ENCODE measurements around the gene ERN2. TPM values are rescaled to one million over a fixed set of nuclear protein-coding genes. Genes with fewer than 3 reads are reported as not detected.

The ERN2 gene
- not detected in 2 replicates for polyA plus RNA-seq

DNA sequence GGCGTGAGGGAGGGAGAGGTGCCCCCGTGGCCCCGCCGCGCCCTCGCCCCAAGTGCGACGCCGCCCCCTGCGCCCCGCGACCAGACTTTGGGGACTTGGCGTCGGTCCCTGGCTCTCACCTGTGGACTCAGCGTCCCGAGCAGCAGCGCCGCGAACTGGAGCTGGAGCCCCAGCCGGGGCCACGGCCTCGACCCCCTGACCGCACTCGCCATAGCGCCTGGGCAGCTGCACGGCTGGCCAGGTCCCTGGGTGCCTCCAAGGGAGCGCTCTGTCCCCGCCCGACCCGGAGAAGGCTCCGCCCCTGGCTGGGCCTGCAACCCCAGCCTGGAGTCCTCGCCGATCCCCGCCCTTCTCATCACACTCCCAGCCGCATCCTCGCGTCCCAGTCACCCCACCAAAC lies at the start of gene ERN2:
Gene ERN2 (minus strand): TSS at position 247 of the 400 bp plus-strand sequence. CDS start 35 bp downstream, at position 212.

DNA sequence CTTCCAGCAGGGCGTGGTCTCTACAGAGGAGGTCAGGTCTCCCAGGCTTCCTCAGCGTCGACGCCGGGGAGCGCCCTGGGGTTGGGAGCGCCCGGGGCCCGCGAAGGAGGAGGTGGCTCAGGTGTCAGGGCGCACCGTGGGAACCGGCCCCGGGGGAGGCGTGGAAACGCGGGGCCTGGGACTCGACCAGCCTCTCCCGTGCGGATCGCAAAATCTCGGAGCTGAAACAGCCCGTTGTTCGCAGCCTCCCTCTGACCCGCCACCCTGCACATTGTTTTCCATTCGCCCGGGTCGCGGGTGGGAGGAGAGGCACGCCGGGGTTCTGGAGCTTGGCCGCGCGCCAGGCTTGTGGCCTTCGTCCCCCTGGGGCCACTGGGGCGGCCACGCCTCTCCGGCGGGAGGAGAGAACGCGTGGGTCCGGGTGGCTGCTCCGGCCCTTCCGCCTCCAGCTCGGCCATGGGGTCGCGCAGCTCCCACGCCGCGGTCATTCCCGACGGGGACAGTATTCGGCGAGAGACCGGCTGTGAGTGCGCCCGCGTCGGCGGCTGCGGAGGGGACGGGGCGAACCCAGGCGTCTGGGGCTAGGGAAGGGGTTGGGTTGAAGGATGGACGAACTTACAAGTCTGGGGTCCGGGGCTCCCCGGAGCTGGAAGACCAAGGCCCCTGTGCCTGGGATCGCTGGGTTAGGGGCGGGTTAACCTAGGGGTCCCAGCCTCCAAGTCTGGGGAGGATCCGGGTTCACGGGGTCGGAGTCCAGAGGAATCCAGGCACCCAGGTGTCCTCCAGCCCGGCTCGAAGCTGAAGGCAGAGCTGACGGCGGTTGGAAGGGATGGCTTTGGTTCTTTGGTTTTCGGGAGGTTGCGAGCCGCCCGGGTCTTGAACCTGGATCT lies 41.8 kb upstream of the ERN2 start, which contains the start of gene CHP2:
Gene CHP2 (plus strand): TSS at position 433 of the 890 bp plus-strand sequence. CDS start 24 bp downstream, at position 457.

DNA sequence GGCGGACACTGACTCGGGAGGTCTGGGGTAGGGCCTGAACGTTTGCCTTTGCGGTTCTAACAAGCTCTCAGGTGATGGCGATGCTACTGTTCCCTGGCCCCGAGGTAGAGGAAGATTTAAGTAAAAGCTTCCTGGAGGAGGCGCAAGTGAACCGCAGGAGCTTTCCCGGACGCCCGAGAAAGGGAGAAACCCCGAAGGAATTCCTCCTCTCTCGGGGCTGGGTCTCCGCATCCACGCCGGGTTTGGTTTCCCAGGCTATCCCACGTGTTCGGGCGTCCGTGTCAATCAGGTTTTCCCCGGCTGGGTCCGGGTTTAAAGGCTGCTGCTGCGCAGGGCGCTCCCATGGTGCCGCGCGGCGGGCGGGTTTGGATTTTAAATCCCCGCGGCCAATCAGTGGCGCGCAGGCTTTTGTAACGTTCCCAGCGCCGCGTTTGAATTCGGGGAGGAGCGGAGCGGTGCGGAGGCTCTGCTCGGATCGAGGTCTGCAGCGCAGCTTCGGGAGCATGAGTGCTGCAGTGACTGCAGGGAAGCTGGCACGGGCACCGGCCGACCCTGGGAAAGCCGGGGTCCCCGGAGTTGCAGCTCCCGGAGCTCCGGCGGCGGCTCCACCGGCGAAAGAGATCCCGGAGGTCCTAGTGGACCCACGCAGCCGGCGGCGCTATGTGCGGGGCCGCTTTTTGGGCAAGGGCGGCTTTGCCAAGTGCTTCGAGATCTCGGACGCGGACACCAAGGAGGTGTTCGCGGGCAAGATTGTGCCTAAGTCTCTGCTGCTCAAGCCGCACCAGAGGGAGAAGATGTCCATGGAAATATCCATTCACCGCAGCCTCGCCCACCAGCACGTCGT lies 34.4 kb downstream of the ERN2 start, which contains the start of gene PLK1:
Gene PLK1 (plus strand): TSS at position 460 of the 844 bp plus-strand sequence. CDS start 44 bp downstream, at position 504.

DNA sequence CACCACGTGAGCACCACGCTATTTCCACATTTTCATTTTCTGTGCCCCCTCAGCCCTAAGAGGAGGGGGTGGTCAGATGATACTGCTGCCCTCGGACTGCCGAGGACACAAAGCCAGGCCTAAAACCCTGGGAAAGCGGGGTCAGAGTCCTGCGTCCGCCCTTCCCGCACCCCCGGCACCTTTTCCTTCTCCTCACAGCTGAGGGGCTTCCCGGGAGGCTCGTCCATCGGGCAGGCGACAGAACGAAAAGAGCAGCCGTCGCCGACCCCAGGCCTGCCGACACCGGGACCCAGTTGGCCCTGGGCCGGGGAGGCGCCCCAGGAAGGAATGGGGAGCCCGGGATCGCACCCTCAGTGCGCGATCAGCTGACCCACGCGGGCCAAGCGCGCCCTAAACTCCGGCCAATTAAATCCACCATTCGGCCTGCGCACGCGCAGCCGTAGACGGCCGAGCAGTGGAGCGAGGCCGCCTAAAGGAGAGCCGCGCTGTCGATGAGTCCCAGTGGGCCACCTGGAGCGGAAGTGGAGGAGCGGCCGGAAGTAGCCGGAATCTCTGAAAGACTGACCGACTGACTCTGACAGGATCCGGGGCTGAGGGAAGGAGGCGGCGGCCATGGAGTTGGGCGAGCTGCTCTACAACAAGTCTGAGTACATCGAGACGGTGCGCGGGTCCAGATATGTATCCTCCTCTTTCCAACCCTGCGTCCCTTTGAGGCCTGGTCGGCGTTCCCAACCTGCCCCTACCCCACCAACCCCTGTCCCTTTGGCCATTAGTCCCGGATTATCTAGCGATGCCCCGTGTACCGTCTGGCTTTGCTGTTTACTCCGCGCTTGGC lies 71.9 kb downstream of the ERN2 start, which contains the start of the genes DCTN5 and PALB2:
Gene DCTN5 (plus strand): TSS at position 536 of the 835 bp plus-strand sequence. CDS start 77 bp downstream, at position 613.
Gene PALB2 (minus strand): TSS at position 380 of the 835 bp plus-strand sequence. CDS start 153 bp downstream, at position 227.

Other genes with a start within 250 kb of the ERN2 start
- 14.1 and 18.0 TPM in 2 replicates for gene GGA2, start 202.7 kb downstream of the ERN2 start, polyA plus RNA-seq
- gene EARS2, start 155.9 kb downstream of the ERN2 start, polyA plus RNA-seq: 10.4 and 13.6 TPM in 2 replicates
- gene UBFD1, start 155.5 kb downstream of the ERN2 start, polyA plus RNA-seq: 7.5 and 19.0 TPM in 2 replicates
- gene NDUFAB1, start 116.9 kb downstream of the ERN2 start, polyA plus RNA-seq: 471 and 500 TPM in 2 replicates
- gene PALB2, start 71.9 kb downstream of the ERN2 start, polyA plus RNA-seq: 3.6 and 5.0 TPM in 2 replicates
- 12.8 and 13.3 TPM in 2 replicates for gene DCTN5, start 71.8 kb downstream of the ERN2 start, polyA plus RNA-seq
- gene PLK1, start 34.3 kb downstream of the ERN2 start, polyA plus RNA-seq: 0.15 and 0.69 TPM in 2 replicates
- gene CHP2, start 41.8 kb upstream of the ERN2 start, polyA plus RNA-seq: not detected in 2 replicates
- gene PRKCB, start 122.8 kb upstream of the ERN2 start, polyA plus RNA-seq: 3.5 and 47.9 TPM in 2 replicates